ENCODE results near the gene RNF224.
A peak's percentile ranks its signal among the peaks of the same experiment; 100 is the strongest.
"Not testable (repeated sequence)": the region's sequence is repeated elsewhere in the genome, so short reads cannot be mapped to it uniquely, and the experiment has no call there.

The RNF224 gene

DNA sequence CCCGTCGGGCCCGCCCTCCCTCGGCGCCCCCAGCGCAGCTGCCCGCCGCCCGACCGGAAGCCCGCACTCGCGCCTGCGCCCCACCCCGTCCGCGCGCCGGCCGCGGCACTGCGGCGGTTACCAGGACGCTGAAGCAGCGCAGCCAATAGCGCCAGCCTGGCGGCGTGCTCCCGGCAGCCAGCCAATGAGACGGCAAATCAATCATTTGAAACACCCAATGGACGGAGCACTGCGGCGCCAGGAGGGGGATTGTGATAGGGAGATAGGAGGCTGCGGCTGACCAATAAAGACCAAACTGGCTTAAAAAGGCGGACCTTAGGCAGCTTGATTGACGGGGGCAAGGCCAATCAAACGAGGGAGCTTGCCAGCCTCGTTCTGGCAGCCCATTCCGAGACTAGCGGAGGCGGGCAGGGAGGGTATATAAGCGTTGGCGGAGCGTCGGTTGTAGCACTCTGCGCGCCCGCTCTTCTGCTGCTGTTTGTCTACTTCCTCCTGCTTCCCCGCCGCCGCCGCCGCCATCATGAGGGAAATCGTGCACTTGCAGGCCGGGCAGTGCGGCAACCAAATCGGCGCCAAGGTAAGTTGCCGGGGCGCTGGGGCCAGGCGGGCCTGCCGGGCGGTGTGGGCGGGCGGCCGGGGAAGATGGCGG lies 13.7 kb downstream of the RNF224 start, which contains the start of gene TUBB4B:
Gene TUBB4B (plus strand): TSS at position 447 of the 649 bp plus-strand sequence. CDS start 74 bp downstream, at position 521.
- DNase-seq (ENCODE audit: low spot score), result peak; percentile 100

DNA sequence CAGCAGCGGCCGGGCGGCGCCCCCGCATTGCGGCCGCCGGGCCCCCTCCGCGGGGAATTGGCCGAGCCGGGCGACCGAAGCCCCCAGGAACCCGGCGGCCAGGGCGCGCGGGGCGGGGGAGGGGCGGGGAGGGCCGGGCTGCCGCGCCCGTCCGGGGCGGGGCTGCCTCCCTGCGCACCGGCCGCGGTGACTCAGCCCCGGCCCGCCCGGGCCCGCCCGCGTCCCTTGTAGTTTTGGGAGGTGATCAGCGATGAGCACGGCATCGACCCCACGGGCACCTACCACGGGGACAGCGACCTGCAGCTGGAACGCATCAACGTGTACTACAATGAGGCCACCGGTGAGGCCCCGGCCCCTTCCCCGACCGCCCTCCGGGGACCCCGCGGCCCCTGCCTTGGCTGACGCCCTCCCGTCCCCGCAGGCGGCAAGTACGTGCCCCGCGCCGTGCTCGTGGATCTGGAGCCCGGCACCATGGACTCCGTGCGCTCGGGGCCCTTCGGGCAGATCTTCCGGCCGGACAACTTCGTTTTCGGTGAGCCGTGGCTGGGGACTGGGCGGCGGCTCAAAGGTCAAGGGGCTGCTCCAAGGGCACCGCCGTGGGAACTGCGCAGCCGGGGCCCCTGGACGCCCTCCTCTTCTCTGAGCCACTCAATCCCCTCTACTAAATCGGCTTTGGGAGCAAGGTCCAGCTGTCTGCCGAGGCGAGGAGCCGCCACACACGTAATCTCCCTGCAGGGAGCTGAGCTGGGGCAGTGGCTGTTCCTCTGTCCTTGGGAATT lies 14.4 kb downstream of the RNF224 start:
- DNase-seq (ENCODE audit: low spot score), result peak; percentile 79

DNA sequence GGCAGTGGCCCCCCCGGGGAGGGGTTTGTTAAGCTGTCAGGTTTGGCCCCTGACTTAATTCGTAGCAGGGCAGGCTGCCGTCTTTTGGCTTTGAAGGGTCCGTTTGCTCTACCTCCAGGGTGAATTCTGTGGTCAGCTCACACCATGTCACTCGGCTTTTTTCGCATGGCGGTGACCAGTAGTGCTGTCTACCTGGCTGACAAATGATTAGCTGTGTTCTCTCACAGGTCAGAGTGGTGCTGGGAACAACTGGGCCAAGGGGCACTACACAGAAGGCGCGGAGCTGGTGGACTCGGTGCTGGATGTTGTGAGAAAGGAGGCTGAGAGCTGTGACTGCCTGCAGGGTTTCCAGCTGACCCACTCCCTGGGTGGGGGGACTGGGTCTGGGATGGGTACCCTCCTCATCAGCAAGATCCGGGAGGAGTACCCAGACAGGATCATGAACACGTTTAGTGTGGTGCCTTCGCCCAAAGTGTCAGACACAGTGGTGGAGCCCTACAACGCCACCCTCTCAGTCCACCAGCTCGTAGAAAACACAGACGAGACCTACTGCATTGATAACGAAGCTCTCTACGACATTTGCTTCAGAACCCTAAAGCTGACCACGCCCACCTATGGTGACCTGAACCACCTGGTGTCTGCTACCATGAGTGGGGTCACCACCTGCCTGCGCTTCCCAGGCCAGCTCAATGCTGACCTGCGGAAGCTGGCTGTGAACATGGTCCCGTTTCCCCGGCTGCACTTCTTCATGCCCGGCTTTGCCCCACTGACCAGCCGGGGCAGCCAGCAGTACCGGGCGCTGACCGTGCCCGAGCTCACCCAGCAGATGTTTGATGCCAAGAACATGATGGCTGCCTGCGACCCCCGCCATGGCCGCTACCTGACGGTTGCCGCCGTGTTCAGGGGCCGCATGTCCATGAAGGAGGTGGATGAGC lies 15.2 kb downstream of the RNF224 start:
- DNase-seq (ENCODE audit: low spot score), result no peak

DNA sequence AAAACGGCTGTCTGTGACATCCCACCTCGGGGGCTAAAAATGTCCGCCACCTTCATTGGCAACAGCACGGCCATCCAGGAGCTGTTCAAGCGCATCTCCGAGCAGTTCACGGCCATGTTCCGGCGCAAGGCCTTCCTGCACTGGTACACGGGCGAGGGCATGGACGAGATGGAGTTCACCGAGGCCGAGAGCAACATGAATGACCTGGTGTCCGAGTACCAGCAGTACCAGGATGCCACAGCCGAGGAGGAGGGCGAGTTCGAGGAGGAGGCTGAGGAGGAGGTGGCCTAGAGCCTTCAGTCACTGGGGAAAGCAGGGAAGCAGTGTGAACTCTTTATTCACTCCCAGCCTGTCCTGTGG lies 15.9 kb downstream of the RNF224 start:
- DNase-seq (ENCODE audit: low spot score), result not testable (repeated sequence)

DNA sequence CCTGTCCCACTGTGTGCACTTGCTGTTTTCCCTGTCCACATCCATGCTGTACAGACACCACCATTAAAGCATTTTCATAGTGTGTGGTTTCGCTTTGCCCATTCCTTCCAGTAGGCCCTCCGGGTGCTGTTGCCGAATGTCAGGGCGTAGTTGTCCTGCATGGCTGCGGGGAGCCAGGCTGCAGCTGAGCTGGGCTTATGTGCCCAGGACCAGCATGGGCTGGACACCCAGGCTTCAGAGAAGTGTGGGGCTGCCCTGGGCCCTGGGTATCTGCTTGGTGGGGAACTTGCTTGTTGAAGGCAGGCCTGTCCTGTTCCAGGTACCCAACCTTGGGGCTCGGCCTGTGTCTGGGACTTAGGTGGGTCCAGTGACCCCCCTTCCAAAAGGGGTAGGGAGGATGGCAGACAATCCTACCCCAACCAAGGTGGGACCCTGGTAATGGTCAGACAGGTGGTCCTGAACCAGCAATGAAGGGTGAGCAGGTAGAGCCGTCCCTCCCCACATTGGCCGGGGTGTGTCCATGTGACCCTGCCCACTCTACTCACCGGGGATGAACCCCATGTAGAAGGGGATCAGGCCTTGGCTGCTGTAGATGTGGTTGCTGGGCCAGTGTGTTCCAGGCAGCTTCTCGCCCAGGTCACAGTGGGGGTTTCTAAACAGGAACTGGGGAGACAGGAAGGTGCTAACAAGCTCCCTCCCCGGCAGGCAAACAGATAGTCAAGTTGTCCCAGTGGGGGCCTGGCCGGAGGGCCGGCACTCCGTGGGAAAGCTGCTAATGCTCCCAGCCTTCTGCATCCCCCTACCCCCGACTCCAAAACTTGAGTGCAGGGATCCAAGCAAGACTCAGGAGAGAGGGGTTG lies 16.6 kb downstream of the RNF224 start:
- DNase-seq (ENCODE audit: low spot score), result no peak

DNA sequence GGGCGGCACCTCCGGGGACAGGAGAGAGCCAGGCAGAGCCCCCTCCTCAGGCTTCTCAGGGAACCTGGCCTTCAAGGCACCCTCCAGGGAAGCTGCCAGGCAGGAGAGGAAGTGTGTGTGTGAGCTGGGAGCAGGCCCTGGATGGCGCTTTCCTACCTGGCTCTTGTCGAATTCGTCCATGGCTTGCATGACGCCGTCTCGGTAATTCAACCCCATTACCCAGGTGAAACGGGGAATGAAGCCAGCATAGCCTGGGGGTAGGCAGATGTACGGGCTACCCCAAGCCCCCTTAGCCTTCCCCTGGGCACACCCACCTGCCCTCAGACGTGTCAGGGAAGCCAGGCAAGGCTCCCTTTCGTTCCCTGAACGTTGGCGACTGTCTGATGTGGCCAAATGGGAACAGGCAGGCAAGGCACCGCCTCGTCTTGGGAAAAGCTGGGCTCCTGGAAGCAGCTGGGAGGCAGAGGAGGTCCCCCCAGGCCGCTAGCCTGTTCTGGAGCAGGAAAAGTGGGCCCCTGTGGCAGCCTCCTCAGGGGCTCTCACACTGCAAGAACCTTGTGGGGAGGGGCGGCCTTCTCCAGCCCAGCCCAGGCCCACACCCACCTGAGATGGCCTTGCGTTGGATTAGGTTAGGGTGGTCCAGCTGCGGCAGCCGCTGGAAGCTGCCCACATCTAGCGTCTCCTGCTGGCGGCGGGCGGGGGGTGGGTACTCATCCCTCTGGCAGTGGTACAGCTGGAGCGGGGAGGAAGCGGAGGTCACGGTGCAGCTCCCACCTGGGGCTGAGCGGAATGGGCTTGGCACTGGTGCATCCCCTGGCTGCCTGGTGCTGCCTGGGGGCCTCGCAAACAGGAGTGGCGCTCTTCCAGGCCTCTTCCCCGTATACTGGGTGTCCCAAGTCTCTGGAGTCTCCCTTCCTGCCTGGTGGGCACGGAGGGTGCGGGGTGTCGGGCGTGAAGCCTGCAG lies 17.5 kb downstream of the RNF224 start:
- DNase-seq (ENCODE audit: low spot score), result no peak

DNA sequence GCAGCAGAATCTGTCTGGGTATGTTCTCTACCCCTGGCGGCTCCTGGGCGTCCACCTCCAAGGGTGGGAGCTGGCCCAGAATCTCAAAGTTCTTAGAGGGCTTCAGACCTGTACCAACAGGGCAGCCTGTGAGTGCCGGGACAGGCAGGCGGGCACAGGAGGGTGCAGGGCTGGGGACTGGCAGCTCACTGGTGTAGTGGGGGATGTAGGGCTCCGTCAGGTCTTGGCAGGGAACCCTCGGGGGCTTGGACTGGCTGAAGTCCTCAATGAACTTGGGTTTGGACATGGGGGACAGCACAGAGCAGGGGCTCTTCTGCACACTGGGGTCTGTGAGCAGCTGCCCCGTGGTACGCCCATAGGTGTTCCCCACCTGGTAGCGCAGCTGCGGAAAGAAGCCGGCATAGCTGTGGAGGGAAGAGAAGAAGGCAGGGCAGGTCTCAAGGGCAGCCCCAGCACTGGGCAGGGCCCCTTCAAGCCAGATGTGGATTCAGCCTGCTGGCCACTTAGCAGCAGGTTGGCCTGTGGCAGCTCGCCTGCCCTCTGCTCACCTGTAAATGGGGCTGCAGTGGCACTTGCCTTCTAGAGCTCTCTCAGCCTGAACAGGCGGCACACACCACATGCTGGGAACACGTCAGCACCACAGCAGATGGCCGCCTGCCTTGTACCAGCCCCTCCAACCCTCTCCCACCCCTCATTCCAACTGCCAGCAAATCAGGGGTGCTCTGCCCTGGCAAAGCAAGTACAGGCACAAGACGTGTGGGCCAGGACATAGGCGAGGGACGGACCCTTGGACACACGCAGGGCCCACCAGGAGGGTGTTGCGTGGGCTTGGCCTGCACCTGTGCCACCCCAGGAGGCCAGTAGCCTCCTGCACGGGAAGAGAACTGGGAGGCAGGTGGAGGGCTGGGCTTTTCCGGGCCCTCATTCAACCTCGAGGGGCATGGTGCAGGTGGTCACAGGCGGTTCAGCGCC lies 18.4 kb downstream of the RNF224 start:
- DNase-seq (ENCODE audit: low spot score), result no peak

DNA sequence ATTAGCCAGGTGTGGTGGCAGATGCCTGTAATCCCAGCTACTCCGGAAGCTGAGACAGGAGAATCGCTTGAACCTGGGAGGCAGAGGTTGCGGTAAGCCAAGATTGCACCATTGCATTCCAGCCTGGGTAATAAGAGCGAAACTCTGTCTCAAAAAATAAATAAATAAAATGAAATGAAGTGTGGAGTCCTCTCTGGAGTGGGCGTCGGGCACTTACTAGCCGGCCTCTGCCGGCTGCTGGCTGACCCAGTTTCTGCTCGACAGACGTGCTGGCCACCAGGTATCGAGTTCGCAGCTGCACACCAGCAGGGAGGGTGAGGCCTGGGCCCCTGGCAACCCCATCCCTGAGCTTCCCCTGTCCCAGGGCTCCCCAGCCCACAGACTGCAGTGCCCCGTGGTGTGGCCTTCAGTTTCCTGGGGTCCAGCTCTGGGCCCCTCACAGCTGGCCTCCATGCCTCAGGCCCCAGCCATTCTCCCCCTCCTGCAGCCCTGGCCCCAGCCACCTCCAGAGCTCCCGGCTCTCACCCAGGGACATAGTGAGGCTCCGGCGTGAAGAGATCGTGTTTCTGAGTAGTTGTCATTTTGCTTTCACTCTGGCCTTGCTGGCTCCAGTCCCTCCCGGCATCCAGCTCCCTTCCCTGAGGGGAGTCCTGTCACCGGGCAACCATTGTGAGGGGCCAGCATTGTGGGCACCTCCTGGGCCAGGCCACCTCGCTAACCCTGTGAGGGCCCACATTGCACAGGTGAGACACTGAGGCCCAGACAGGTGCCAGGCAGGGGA lies 20.0 kb downstream of the RNF224 start:
- no peak for DNase-seq (ENCODE audit: low spot score)

DNA sequence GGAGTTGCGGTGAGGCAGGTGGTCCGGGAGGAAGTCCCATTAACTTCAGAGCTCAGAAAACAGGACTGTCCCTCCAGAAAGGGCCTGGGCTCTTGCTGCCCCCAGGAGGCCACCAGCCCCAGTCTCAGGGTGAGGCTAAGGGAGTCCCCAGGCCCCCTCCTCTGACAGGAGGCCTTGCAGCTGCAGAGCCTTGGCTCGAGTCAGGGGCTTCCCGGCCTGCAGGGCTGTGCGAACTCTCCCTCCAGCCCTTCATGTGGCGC lies 20.5 kb downstream of the RNF224 start:
- DNase-seq (ENCODE audit: low spot score), result no peak

DNA sequence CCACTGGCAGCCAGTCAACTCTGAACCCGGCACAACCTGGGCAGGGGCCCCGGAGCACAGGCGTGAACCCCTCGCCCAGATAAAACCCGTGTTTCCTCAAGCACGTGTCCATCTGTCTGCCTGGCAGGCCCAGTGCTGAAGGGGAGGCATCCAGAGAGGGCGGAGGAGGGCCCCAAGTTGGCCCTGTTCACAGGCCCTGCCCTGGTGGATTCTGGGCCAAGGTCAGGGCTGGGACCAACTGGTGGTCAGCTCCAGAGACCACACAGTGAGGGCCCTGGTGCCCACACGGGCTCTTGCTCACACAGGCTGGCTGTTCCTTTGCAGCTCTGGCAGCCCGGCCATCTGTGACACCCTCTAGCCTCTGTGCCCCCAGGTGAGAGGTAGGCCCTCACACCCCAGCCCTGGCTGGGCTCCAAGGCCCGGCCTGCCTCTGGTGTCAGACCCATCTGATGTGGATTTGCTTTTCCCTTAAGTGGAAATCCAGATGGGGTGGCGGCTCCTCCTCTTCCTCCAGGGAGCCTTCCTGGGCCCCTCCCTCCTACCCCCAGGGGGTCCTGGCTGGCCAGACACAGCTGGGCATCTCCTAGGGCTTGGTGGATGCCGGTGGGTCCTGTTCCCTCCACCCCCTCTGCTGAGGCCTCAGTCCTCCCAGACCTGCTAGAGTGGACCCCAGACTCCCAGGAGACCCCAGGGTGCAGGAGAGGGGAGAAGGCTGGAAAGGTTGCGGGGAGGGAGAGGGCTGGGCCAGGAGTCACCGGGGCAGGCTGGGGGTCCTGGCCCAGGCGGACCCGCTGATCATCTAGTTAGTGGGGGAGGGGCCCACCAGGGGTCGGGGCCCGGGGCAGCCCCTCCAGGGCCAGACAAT lies 23.3 kb downstream of the RNF224 start:
- no peak for DNase-seq (ENCODE audit: low spot score)

DNA sequence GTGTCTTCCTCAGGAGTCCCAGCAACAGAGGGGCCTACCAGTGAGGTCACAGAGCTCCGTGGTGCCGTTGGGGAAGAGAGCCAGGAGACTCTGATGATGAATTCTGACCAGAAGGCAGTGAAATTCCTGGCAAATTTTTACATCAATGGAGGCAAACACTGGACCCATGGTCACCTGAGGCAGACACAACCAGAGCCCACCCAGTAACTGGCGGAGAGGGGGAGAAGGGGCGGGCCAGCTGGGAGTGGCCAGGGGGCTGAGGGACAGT lies 23.8 kb downstream of the RNF224 start, which contains the start of gene STPG3:
Gene STPG3 (plus strand): TSS at position 93 of the 268 bp plus-strand sequence. CDS start 1 bp downstream, at position 94.
- no peak for DNase-seq (ENCODE audit: low spot score)

DNA sequence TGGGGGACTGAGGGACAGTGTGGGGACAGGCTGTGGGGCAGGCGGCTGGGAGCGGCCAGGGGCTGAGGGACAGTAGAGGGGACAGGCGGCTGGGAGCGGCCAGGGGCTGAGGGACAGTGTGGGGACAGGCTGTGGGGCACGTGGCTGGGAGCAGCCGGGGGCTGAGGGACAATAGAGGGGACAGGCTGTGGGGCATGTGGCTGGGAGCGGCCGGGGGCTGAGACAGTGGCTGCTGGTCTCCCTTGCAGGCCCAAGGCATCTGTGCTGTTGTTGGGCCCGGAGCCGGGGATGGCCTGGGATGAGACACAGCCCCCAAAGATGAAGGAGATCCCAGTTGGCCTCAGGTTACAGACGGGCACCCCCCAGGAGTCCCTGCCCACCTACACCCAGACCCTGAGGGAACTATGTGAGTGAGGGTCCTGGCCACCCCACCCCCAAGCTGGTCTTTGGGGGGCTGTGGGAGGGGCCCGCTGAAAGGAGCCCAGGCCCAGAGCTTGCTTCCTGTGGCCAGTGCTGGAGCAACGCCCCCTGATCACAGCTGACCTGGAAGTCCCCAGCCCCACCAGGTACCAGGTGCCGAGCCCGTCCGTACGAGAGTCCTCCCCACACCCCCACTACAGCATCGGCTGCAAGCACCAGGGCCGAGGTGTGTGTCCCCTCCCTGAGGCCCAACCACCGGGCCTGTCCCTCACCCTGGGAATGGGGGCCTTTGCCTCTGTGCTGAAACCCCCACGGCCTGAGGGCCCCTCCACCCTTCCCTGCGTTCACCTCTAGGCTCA lies 24.4 kb downstream of the RNF224 start:
- no peak for DNase-seq (ENCODE audit: low spot score)

DNA sequence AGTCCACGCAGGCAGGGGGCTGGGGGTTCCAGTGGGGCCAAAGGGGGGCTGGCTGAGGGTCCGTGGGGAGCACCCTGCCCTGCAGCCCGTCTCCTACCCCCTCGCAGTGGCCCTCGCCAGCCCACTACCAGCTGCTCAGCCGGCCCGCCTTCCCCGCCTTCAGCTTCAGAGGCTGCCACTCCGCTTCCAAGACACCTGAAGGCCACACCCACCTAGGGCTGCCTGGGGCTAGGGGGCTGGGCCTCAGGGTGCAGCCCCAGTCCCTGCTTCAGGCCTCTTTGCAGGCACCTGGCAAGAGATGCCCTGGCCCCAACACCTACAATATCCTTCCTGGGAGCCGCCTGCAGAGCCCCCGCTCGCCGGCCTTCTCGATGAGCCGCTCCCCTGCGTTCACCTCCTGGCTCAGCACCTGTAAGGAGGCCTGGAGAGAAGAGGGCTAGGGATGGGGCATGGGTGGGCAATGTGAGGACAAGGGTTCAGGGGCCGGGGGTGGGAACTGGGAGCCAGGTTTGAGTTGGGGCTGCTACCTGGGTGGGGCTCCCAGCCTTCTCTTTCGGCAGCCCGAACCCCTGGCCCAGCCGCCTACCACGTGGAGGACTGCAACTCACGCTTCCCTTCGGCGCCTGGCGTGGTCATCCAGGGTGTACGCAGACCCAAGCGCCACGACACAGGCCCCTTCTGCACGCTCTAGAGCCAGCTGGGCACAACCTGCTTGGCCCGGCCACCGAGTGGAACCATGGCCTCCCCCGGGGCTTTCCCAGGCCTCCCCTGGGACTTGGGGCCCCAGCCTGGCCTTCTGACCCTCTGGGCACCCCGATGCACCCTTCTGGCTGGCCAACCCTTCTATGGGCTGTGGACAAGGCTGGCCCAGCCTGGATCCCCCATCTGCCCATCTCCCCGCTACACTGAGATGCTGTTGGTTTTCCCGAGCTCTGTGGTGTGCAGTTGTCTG lies 25.5 kb downstream of the RNF224 start:
- no peak for DNase-seq (ENCODE audit: low spot score)

DNA sequence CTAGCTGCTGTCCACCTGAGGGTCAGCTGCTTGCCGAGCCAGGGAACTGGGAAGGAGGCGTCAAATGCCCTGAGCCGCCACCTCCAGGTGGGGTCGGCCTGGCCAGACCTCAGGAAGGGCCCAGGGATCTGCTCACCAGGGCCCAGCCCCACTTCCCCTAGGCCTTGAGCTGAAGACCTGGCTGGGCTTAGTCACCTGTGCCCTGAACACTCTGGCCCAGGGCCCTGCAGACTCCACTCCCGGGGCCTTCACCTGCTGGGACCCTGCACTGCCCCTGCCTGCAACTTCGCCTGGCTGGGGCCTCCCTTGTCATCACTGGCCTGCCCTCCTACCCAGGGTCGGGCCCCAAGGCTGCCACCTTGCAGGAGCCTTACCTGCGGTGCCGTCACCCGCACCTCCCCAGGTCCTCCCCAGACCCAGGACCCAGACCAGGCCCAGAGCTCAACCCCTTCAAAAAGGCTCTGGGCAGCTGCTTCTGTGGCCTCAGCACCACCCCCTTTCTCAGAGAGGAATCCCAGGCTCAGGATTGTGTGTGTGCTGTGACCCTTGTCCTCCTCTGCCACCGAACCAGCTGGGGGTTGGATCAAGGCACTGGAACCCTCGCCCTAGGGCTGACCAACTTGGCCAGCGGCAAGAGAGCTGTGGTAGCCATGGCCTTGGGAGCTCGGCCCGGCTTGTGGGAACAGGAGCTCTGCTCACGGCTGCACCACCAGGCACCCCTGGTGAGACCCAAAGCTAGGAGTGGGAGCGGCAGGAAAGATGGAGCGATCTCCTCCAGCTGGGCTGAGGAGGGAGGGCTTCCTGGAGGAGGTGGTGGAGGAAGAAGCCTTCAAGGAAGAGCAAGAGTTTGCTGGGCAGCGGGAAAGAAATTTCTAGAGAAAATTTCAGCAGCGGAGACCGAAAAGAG lies 26.7 kb downstream of the RNF224 start:
- no peak for DNase-seq (ENCODE audit: low spot score)
